HCT116 (cell line): ENCODE data around the gene FAM177B.

Experiments used
- CEBPB ChIP-seq: IDR thresholded peaks from 2 replicates; pipeline ENCODE4 v1.6.1; 2012; ENCODE audit warnings: low read depth
- CTCF ChIP-seq, 3 experiments: fragments of 200-600 bp in 1 of 3; sonication (generic) in 1 of 3; IDR thresholded peaks in 2 of 3; conservative IDR thresholded peaks in 1 of 3; 2 replicates each; pipeline ENCODE4 v1.5.1; 2012 to 2017; ENCODE audit warnings: low read depth in 2 of 3, low read length in 2 of 3, antibody characterized with exemption in 1 of 3, borderline replicate concordance in 1 of 3, control low read depth in 1 of 3, mild to moderate bottlenecking in 1 of 3, mixed read lengths in 1 of 3, mixed run types in 1 of 3, moderate library complexity in 1 of 3; ENCODE audit not compliant: insufficient read depth in 1 of 3
- ELF1 ChIP-seq: IDR thresholded peaks from 2 replicates; pipeline ENCODE4 v1.6.1; 2012; ENCODE audit warnings: low read depth, borderline replicate concordance
- EZH2phosphoT487 ChIP-seq: fragments of 200-600 bp; IDR thresholded peaks from 2 replicates; pipeline ENCODE4 v1.6.1; 2018; ENCODE audit warnings: antibody characterized with exemption, borderline replicate concordance
- POLR2A ChIP-seq: IDR thresholded peaks from 2 replicates; pipeline ENCODE4 v1.7.0; 2011; ENCODE audit warnings: borderline replicate concordance; ENCODE audit not compliant: insufficient read depth, insufficient read length; ENCODE audit errors: extremely low read depth
- POLR2AphosphoS5 ChIP-seq: IDR thresholded peaks from 2 replicates; pipeline ENCODE4 v1.6.1; 2011; ENCODE audit warnings: mild to moderate bottlenecking, low read depth, low read length, moderate library complexity
- REST ChIP-seq: IDR thresholded peaks from 2 replicates; pipeline ENCODE4 v1.6.1; 2012; ENCODE audit warnings: low read depth
- SIN3A ChIP-seq: IDR thresholded peaks from 2 replicates; pipeline ENCODE4 v1.6.1; 2012; ENCODE audit warnings: low read depth
- SRF ChIP-seq: IDR thresholded peaks from 2 replicates; pipeline ENCODE4 v1.6.1; 2012; ENCODE audit warnings: low read depth
- TCF7L2 ChIP-seq: IDR thresholded peaks from 2 replicates; pipeline ENCODE4 v1.7.0; 2011; ENCODE audit warnings: borderline replicate concordance, inconsistent platforms; ENCODE audit not compliant: insufficient read depth, insufficient read length; ENCODE audit errors: extremely low read depth
- ZFX ChIP-seq: fragments of 450-650 bp; IDR thresholded peaks from 2 replicates; pipeline ENCODE4 v1.6.1; 2017
- ZNF274 ChIP-seq: fragments of 200-500 bp; sonication (Bioruptor generic); IDR thresholded peaks from 2 replicates; pipeline ENCODE4 v1.6.1; 2014; ENCODE audit warnings: mild to moderate bottlenecking, low read depth, low read length, inconsistent platforms
- TF ChIP-seq, protein P1 (sequence below): IDR thresholded peaks from 2 replicates; pipeline ENCODE4 v1.6.1; 2011; ENCODE audit warnings: mild to moderate bottlenecking, low read length, moderate library complexity; ENCODE audit not compliant: insufficient replicate concordance; ENCODE audit errors: extremely low read depth
- TF ChIP-seq, protein P2 (sequence below): IDR thresholded peaks from 2 replicates; pipeline ENCODE4 v1.6.1; 2012

GRCh38 chr1:222716393-222716792 is 20.6 kb upstream of the FAM177B start:
- TF ChIP-seq, protein P1, sequence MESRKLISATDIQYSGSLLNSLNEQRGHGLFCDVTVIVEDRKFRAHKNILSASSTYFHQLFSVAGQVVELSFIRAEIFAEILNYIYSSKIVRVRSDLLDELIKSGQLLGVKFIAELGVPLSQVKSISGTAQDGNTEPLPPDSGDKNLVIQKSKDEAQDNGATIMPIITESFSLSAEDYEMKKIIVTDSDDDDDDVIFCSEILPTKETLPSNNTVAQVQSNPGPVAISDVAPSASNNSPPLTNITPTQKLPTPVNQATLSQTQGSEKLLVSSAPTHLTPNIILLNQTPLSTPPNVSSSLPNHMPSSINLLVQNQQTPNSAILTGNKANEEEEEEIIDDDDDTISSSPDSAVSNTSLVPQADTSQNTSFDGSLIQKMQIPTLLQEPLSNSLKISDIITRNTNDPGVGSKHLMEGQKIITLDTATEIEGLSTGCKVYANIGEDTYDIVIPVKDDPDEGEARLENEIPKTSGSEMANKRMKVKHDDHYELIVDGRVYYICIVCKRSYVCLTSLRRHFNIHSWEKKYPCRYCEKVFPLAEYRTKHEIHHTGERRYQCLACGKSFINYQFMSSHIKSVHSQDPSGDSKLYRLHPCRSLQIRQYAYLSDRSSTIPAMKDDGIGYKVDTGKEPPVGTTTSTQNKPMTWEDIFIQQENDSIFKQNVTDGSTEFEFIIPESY: no peak
- TF ChIP-seq SRF (no peak), CTCF (IDR thresholded peaks at IDR 0.05 in 2 of 3, conservative IDR thresholded peaks at IDR 0.05 in 1 of 3; ENCODE audit: borderline replicate concordance in 1 of 3, insufficient read depth in 1 of 3, low read depth in 2 of 3, low read length in 2 of 3) (no peak), POLR2A (no peak), ZNF274 (no peak), CEBPB (no peak), ELF1 (no peak), POLR2AphosphoS5 (no peak), EZH2phosphoT487 (no peak), SIN3A (no peak), TCF7L2 (no peak), REST (no peak), ZFX (no peak)
- TF ChIP-seq, protein P2, sequence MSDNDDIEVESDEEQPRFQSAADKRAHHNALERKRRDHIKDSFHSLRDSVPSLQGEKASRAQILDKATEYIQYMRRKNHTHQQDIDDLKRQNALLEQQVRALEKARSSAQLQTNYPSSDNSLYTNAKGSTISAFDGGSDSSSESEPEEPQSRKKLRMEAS: no peak
